HCT116 (cell line): Measurements from ENCODE around the gene STK38L. TPM values are rescaled to one million over a fixed set of nuclear protein-coding genes. Genes with fewer than 3 reads are reported as not detected.

ENCODE experiments used
- ATAC-seq: fragments of 200-7000 bp; cut with Tn5 transposase; 2 replicates; pipeline ENCODE4 v1.9.1; 2020; ENCODE audit warnings: mild to moderate bottlenecking, moderate library complexity
- BruUV-seq: library from RNA; stranded (reverse); fragments of 400-500 nt; replicated peaks from 2 replicates; lab custom pipeline; 2021; lab: Mats Ljungman, UMichigan
- CTCF ChIA-PET: fragments of 300-600 bp; sonication (Branson Sonifier 250); formaldehyde crosslinking; loops from one replicate; lab custom pipeline; 2021; ENCODE audit warnings: antibody characterized with exemption; lab: Charles Lee
- POLR2A ChIA-PET: fragments of 300-600, 350-600 bp; sonication (Branson Sonifier 250); formaldehyde crosslinking; loops from one replicate; lab custom pipeline; 2021; ENCODE audit warnings: antibody characterized with exemption; lab: Charles Lee
- RAD21 ChIA-PET, 2 experiments: fragments of 300-600 bp; sonication (Branson Sonifier 250); formaldehyde crosslinking; loops; one replicate each; lab custom pipeline; 2023; ENCODE audit warnings: low total read pairs in 2 of 2; ENCODE audit not compliant: uncharacterized antibody in 2 of 2, unreplicated experiment in 2 of 2, low non-redundant PET in 1 of 2; lab: Charles Lee
- DNase-seq: peaks from one replicate; pipeline ENCODE4 v3.0.0-alpha.2; 2010; ENCODE audit warnings: low read depth, low spot score
- H2AFZ ChIP-seq: fragments of 200-600 bp; shearing (Covaris generic), sonication (generic); 2 replicates; pipeline ENCODE4 v1.6.1; 2017; ENCODE audit warnings: low read depth, mixed run types, mixed read lengths, antibody characterized with exemption, low read length; ENCODE audit not compliant: poor library complexity, severe bottlenecking
- H3K27ac ChIP-seq: 2 replicates; pipeline ENCODE4 v1.5.1; 2012; ENCODE audit warnings: low read depth, low read length
- H3K27me3 ChIP-seq: fragments of 200-600 bp; sonication (generic); 2 replicates; pipeline ENCODE4 v1.6.1; 2016; ENCODE audit warnings: mixed run types, low read length, mixed read lengths; ENCODE audit not compliant: insufficient read depth
- H3K36me3 ChIP-seq, 2 experiments: fragments of 200-500 bp in 1 of 2; fragments of 200-600 bp in 1 of 2; sonication (Bioruptor generic) in 1 of 2; sonication (generic) in 1 of 2; 2 replicates each; pipeline versions ENCODE4 v1.5.1 to v1.6.1; 2014 to 2016; ENCODE audit warnings: low read length in 2 of 2, inconsistent platforms in 1 of 2, mixed read lengths in 1 of 2, mixed run types in 1 of 2; ENCODE audit not compliant: insufficient read depth in 2 of 2, control insufficient read depth in 1 of 2
- H3K4me1 ChIP-seq, 2 experiments: fragments of 200-600 bp in 1 of 2; sonication (generic) in 1 of 2; 2 replicates each; pipeline versions ENCODE4 v1.5.1 to v1.6.1; 2012 to 2017; ENCODE audit warnings: low read length in 2 of 2, inconsistent platforms in 1 of 2, mild to moderate bottlenecking in 1 of 2, mixed read lengths in 1 of 2, mixed run types in 1 of 2, moderate library complexity in 1 of 2; ENCODE audit not compliant: insufficient read depth in 2 of 2, control insufficient read depth in 1 of 2
- H3K4me2 ChIP-seq: fragments of 200-600 bp; sonication (generic); 2 replicates; pipeline ENCODE4 v1.6.1; 2017; ENCODE audit warnings: mixed run types, low read length, mixed read lengths
- H3K4me3 ChIP-seq, 2 experiments: fragments of 200-600 bp in 1 of 2; sonication (generic) in 1 of 2; replicated peaks in 1 of 2; 2 replicates each; pipeline ENCODE4 v1.5.1; 2011 to 2016; ENCODE audit warnings: low read length in 2 of 2, control low read depth in 1 of 2, low read depth in 1 of 2, mild to moderate bottlenecking in 1 of 2, mixed read lengths in 1 of 2, mixed run types in 1 of 2
- H3K79me2 ChIP-seq: fragments of 200-600 bp; sonication (generic); 2 replicates; pipeline ENCODE4 v1.6.1; 2017; ENCODE audit warnings: mild to moderate bottlenecking, mixed run types, low read length, moderate library complexity, mixed read lengths; ENCODE audit not compliant: insufficient read depth
- H3K9ac ChIP-seq: fragments of 200-600 bp; sonication (generic); 2 replicates; pipeline ENCODE4 v1.6.1; 2016; ENCODE audit warnings: low read length, mixed read lengths
- H3K9me2 ChIP-seq: fragments of 200-600 bp; sonication (generic), shearing (Covaris generic); 2 replicates; pipeline ENCODE4 v1.6.1; 2017; ENCODE audit warnings: mixed run types, mild to moderate bottlenecking, moderate library complexity; ENCODE audit not compliant: insufficient read depth
- H3K9me3 ChIP-seq, 2 experiments: fragments of 200-500 bp in 1 of 2; fragments of 200-600 bp in 1 of 2; sonication (Bioruptor generic) in 1 of 2; sonication (generic) in 1 of 2; 2 replicates each; pipeline ENCODE4 v1.6.1; 2014 to 2017; ENCODE audit warnings: low read length in 2 of 2, mixed read lengths in 2 of 2, inconsistent platforms in 1 of 2, low read depth in 1 of 2, mild to moderate bottlenecking in 1 of 2, mixed run types in 1 of 2, moderate library complexity in 1 of 2; ENCODE audit not compliant: control insufficient read depth in 1 of 2, insufficient read depth in 1 of 2
- H4K20me1 ChIP-seq: fragments of 200-600 bp; sonication (generic), shearing (Covaris generic); 2 replicates; pipeline ENCODE4 v1.6.1; 2017; ENCODE audit warnings: mixed run types, mild to moderate bottlenecking, moderate library complexity; ENCODE audit not compliant: insufficient read depth
- CBX3 ChIP-seq: IDR thresholded peaks from 2 replicates; pipeline ENCODE4 v1.6.1; 2012; ENCODE audit warnings: low read depth
- EGR1 ChIP-seq: IDR thresholded peaks from 2 replicates; pipeline ENCODE4 v1.6.1; 2012; ENCODE audit warnings: low read depth
- ELF1 ChIP-seq: IDR thresholded peaks from 2 replicates; pipeline ENCODE4 v1.6.1; 2012; ENCODE audit warnings: low read depth, borderline replicate concordance
- FOSL1 ChIP-seq: IDR thresholded peaks from 2 replicates; pipeline ENCODE4 v1.6.1; 2012; ENCODE audit warnings: low read depth
- POLR2A ChIP-seq: IDR thresholded peaks from 2 replicates; pipeline ENCODE4 v1.7.0; 2011; ENCODE audit warnings: borderline replicate concordance; ENCODE audit not compliant: insufficient read depth, insufficient read length; ENCODE audit errors: extremely low read depth
- SIN3A ChIP-seq: IDR thresholded peaks from 2 replicates; pipeline ENCODE4 v1.6.1; 2012; ENCODE audit warnings: low read depth
- SP1 ChIP-seq: IDR thresholded peaks from 2 replicates; pipeline ENCODE4 v1.6.1; 2012; ENCODE audit warnings: low read depth
- ZBTB33 ChIP-seq: IDR thresholded peaks from 2 replicates; pipeline ENCODE4 v1.6.1; 2011; ENCODE audit warnings: mild to moderate bottlenecking, low read length, moderate library complexity; ENCODE audit not compliant: insufficient replicate concordance; ENCODE audit errors: extremely low read depth
- ZFX ChIP-seq: fragments of 450-650 bp; IDR thresholded peaks from 2 replicates; pipeline ENCODE4 v1.6.1; 2017
- ZNF274 ChIP-seq: fragments of 200-500 bp; sonication (Bioruptor generic); IDR thresholded peaks from 2 replicates; pipeline ENCODE4 v1.6.1; 2014; ENCODE audit warnings: mild to moderate bottlenecking, low read depth, low read length, inconsistent platforms
- intact Hi-C: fragments of 100-400 bp; cut with micrococcal nuclease; formaldehyde crosslinking; loops from 2 replicates; pipeline ENCODE4 v1.10.0; 2022
- total RNA-seq: library from RNA; stranded (reverse); gene quantifications from one replicate; pipeline ENCODE4 v1.2.1, GENCODE V29; 2021; ENCODE audit not compliant: unreplicated experiment

The STK38L gene
- total RNA-seq, 1 experiment from 2014 or later = 23.9 TPM

GRCh38 chr12:27355979-27356378, 111.9 kb downstream of the STK38L start:
- H3K9me3 ChIP-seq = no peaks in the 10 kb centered on the region
- POLR2A ChIA-PET = no interaction called here
- no peaks in the 10 kb centered on the region for H4K20me1 ChIP-seq
- H2AFZ ChIP-seq = no peak overlapping the region
- H3K4me1 ChIP-seq = no peaks in the 10 kb centered on the region
- intact Hi-C loops = no loop called here
- no peak for DNase-seq
- TF ChIP-seq CBX3 = no peak
- no peak for TF ChIP-seq ZNF274
- no peak for TF ChIP-seq FOSL1
- no peak for TF ChIP-seq SIN3A
- no peak for TF ChIP-seq ELF1
- no peak for TF ChIP-seq EGR1
- TF ChIP-seq ZBTB33 = no peak
- no peak for TF ChIP-seq ZFX
- no peak for TF ChIP-seq POLR2A
- no peak for TF ChIP-seq SP1
- no peaks in the 10 kb centered on the region for H3K27me3 ChIP-seq
- BruUV-seq = no TSS peak
- H3K79me2 ChIP-seq = no peaks in the 10 kb centered on the region
- H3K27ac ChIP-seq = no peak overlapping the region
- H3K36me3 ChIP-seq = no peaks in the 10 kb centered on the region
- CTCF ChIA-PET = no interaction called here
- no peak for ATAC-seq
- RAD21 ChIA-PET = no interaction called here
- no peak overlapping the region for H3K4me2 ChIP-seq
- H3K4me3 ChIP-seq = no peak overlapping the region
- H3K9ac ChIP-seq = no peak overlapping the region
- no peaks in the 10 kb centered on the region for H3K9me2 ChIP-seq
